T-helper 2 cell (primary cell): ENCODE results near the gene APLP2.
"Not testable (repeated sequence)": the region's sequence is repeated elsewhere in the genome, so short reads cannot be mapped to it uniquely, and the experiment has no call there.

Source experiments
- DNase-seq, 5 experiments: peaks; one replicate each; pipeline versions ENCODE4 v3.0.0 to v3.0.0-alpha.2; 2012 to 2022

APLP2 gene

GRCh38 chr11:130092661-130093060 is 23.0 kb downstream of the APLP2 start:
- DNase-seq = no peak

GRCh38 chr11:130094614-130095013 is 24.9 kb downstream of the APLP2 start:
- no peak for DNase-seq

- no peak for DNase-seq
Observed at GRCh38 chr11:130095326-130095725, 25.6 kb downstream of the APLP2 start.

- no peak for DNase-seq
Observed at GRCh38 chr11:130096042-130096441, 26.3 kb downstream of the APLP2 start.

- DNase-seq = no peak
Observed at GRCh38 chr11:130096823-130097222, 27.1 kb downstream of the APLP2 start.

GRCh38 chr11:130097285-130097684 is 27.6 kb downstream of the APLP2 start:
- DNase-seq = no peak

GRCh38 chr11:130099356-130099755 is 29.7 kb downstream of the APLP2 start:
- DNase-seq = no peak

GRCh38 chr11:130100381-130101095 is 30.8 kb downstream of the APLP2 start:
- DNase-seq = no peak

- DNase-seq = no peak
Observed at GRCh38 chr11:130101661-130102060, 32.0 kb downstream of the APLP2 start.

GRCh38 chr11:130102301-130103249 is 32.9 kb downstream of the APLP2 start:
- no peak for DNase-seq

- no peak for DNase-seq
Observed at GRCh38 chr11:130103296-130103814, 33.7 kb downstream of the APLP2 start.

GRCh38 chr11:130106381-130106780 is 36.7 kb downstream of the APLP2 start:
- no peak for DNase-seq

- not testable (repeated sequence) for DNase-seq
Observed at GRCh38 chr11:130108671-130109070, 39.0 kb downstream of the APLP2 start.

- DNase-seq = no peak
Observed at GRCh38 chr11:130109386-130109785, 39.7 kb downstream of the APLP2 start.

- DNase-seq = no peak
Observed at GRCh38 chr11:130110339-130111108, 40.8 kb downstream of the APLP2 start.

GRCh38 chr11:130112071-130112830 is 42.6 kb downstream of the APLP2 start:
- no peak for DNase-seq

- no peak for DNase-seq
Observed at GRCh38 chr11:130114281-130114680, 44.6 kb downstream of the APLP2 start.

- no peak for DNase-seq
Observed at GRCh38 chr11:130114726-130115125, 45.0 kb downstream of the APLP2 start.

- DNase-seq = no peak
Observed at GRCh38 chr11:130115218-130115617, 45.5 kb downstream of the APLP2 start.

GRCh38 chr11:130118165-130118564 is 48.5 kb downstream of the APLP2 start:
- DNase-seq = peak in 1 of 5 experiments; percentile 33

- peak in 2 of 5 experiments; percentile 43 to 53 for DNase-seq
Observed at GRCh38 chr11:130118636-130119387, 49.1 kb downstream of the APLP2 start.
